NOMO-1 treated with dmso at 0.1 percent for 144 hours (cell line): ENCODE data around the gene GSTA5.
"Not testable (repeated sequence)": the region's sequence is repeated elsewhere in the genome, so short reads cannot be mapped to it uniquely, and the experiment has no call there.

Source experiments
- DNase-seq: peaks from one replicate; lab custom pipeline; 2025; ENCODE audit not compliant: unreplicated experiment; lab: John Stamatoyannopoulos, UW

Gene GSTA5

DNA sequence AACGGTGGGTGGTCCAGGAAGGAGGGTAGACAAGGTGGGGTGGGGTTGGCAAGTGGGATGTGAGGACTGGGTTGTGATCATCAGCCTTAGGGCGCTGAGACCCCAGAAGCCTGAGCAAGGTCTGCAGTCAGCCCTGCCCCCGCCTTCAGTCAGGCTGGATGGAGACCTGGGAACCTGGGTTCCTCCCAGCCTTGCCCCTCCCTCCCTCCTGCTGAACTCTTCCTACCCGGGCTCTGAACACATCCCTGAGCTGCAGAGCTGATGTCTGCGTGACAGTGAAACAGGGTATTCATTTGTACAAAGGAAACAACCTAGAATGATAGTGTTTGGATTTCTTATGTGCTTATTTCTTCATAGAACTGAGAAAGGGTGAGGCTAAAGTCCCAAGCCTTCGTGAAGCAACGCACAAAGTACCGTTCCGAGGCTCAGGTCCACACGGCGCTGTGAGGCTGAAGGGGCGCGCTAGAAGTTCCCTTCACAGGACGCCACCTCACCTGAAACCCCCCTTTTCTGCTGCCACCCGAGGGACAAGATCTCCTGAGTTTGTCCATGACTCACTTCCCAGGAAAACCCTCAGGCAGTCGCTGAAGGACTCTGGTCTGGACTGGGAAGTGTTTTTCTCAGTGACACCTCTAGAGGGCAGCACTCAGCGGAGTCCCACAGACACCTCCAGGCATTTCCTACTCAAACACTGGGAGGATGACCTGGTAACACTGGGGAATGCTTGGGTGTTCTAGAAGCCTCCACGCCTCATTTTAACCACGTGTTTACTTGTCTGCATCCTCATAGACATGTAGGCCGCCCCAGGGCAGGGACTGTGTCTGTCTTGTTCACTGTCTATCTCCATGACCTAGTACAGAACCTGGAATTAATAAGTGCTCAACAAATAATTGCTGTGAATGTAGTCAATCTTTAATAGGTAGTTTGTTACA lies 1.2 kb downstream of the GSTA5 start:
- DNase-seq = no peak

GRCh38 chr6:52834481-52834880 lies 6.1 kb downstream of the GSTA5 start:
- no peak for DNase-seq

- not testable (repeated sequence) for DNase-seq
Measured at GRCh38 chr6:52830869-52831268, 9.7 kb downstream of the GSTA5 start.

DNA sequence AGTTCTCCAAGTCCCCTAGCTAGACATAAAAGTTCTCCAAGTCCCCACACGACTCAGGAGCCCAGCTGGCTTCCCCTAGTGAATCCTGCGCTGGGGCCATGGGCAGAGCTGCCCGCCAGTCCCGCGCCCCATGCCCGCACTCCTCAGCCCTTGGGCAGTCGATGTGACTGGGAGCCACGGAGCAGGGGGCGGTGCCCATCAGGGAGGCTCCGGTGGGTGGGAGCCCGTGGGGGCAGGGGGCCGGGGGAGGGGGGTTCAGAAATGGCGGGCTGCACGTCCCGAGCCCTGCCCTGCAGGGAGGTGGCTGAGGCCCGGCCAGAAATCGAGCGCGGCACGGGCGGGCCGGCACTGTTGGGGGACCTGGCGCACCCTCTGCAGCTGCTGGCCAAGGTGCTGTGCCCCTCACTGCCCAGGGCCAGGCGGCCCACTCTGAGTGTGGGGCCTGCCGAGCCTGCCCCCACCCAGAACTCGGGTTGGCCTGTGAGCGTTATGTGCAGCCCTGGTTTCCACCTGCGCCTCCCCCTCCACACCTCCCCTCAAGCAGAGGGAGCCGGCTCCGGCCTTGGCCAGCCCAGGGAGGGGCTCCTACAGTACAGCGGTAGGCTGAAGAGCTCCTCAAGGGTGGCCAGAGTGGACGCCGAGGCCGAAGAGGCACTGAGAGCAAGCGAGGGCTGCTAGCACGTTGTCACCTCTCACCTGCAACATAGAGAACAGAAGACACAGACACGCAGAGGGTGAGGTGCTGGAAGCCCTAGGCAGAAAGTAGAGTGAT lies 11.4 kb downstream of the GSTA5 start:
- DNase-seq = no peak

DNA sequence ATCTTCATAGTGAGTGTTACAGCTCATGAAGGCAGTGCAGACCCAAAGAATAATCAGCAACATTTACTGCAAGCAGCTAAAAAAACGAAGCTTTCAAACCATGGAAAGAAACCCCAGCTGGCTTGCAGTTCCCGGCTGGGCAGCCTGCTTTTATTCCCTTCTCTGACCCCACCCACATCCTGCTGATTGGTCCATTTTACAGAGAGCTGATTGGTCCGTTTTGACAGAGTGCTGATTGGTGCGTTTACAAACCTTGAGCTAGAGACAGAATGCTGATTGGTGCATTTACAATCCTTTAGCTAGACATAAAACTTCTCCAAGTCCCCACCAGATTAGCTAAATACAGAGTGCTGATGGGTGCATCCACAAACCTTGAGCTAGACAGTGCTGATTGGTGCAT lies 12.0 kb downstream of the GSTA5 start:
- not testable (repeated sequence) for DNase-seq

GRCh38 chr6:52827073-52827783 lies 13.4 kb downstream of the GSTA5 start:
- DNase-seq = not testable (repeated sequence)

- DNase-seq = no peak
Measured at GRCh38 chr6:52826513-52826912, 14.1 kb downstream of the GSTA5 start.

DNA sequence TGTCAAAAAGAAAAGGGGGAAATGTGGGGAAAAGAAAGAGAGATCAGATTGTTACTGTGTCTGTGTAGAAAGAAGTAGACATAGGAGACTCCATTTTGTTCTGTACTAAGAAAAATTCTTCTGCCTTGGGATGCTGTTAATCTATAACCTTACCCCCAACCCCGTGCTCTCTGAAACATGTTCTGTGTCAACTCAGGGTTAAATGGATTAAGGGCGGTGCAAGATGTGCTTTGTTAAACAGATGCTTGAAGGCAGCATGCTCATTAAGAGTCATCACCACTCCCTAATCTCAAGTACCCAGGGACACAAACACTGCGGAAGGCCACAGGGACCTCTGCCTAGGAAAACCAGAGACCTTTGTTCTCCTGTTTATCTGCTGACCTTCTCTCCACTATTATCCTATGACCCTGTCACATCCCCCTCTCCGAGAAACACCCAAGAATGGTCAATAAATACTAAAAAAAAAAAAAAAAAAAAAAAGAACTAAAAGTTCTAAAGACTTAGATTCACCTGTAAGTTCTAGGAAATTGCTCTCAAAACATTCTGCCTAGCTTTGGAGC lies 14.6 kb downstream of the GSTA5 start:
- not testable (repeated sequence) for DNase-seq

DNA sequence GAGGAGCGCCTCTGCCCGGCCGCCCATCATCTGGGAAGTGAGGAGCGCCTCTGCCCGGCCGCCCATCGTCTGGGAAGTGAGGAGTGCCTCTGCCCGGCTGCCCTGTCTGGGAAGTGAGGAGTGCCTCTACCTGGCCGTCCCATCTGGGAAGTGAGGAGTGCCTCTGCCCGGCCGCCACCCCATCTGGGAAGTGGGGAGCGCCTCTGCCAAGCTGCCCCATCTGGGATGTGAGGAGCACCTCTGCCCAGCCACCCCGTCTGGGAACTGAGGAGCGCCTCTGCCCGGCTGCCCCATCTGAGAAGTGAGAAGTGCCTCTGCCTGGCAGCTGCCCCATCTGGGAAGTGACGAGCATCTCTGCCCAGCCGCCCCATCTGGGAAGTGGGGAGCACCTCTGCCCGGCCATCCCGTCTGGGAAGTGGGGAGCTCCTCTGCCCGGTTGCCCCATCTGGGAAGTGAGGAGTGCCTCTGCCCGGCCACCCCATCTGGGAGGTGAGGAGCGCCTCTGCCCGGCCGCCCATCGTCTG lies 15.3 kb downstream of the GSTA5 start:
- not testable (repeated sequence) for DNase-seq

DNA sequence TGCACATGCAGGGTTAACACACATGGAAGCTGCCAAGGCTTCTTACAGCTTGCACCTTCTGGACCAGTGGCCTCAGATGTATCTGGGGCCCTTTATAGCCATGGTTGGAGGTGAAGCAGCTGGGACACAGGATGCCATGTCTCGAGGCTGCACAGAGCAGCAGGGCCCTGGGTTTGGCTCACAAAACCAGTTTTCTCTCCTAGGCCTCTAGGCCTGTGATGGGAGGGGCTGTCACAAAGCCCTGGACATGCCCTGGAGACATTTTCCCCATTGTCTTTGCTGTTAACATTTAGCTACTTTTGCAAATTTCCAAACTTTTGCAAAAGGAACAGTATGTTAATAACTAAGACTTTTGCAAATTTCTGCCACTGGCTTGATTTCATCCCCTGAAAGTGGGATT lies 18.8 kb downstream of the GSTA5 start:
- DNase-seq = no peak

DNA sequence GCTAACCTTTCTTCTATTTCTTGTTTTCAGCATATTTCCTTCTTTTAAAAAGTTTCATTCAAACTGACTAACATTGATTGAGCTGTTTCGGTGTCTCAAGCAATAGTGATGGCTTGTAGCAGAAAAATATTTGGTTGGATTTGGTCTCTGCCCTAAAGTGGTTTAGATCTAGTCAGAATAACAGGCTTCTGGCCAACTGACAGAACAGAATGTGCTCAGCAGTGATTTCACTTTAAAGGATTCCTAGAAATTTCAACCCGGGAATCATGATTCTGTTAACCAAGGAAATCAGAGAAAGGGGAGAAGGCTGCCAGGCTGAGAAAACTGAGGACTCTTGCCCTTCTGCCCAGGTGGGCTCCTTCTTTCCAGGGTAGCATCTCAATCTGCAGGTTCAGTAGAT lies 20.4 kb downstream of the GSTA5 start:
- no peak for DNase-seq

GRCh38 chr6:52815167-52816092 lies 25.2 kb downstream of the GSTA5 start:
- no peak for DNase-seq

DNA sequence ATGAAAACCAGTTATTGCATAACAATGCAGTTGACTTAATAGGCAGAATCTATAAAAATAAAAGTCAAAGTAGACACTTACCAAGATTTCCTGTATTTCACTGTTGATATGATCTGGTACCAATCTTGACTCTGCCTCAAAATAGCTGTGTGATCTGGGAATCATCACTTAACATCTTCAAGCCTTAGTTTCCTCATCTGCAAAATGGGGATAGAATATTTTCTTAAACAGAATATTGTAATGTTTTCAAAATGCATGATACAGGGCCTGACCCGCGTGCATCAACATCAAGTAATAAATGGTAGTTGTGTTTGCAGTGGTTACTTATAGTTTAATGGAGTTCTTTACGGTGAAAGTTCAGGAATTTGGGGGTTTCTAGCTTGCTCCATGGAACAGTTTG lies 26.1 kb downstream of the GSTA5 start:
- not testable (repeated sequence) for DNase-seq

DNA sequence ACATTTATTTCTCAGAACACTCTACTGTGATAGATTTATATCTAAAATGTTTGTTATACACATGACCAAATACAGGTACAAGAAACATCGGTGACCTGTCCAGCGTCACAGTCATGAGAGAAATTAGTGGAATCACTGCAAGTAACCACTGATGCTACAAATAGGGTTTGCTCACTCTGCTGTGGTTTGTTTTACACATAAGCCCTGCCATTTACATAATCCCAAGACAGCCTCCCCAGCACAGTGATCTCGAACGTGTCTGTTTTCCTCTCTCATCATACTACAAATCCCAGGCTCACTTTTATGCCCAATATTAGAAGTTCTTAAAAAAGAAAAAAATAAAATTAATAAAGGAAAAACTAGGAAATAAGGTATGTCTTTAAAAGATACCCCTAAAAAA lies 30.8 kb downstream of the GSTA5 start:
- DNase-seq = not testable (repeated sequence)

- no peak for DNase-seq
Measured at GRCh38 chr6:52808660-52809059, 32.0 kb downstream of the GSTA5 start.

DNA sequence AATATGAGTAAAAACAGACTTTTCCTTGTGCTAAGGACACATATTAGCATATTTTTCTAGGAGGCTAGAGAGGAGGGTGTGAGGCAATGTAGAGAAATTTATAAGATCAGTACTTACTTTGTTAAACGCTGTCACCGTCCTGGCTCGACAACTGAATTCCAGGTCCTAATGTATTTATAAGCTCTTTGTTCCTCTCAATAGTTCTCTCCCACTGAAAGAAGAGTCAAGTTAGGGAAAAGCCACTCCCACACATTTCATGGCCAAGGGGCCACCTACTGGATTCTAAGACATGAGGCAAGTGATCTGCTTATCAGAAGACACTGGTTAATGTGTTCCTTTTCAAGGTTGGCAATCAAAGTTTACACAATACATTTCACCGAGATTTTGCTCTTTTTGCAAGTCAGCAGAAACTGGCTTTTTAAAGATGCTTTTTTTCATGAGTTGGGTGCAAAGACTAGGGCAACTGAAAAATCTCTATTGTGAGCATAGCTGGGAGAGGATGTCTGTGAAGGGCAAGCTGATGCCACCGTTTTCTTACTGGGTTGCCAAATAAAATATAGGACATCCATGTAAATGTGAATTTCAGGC lies 36.9 kb downstream of the GSTA5 start, which contains the start of gene GSTA1:
Gene GSTA1, minus strand, starts transcription at position 149 of the 588 bp plus-strand sequence. CDS start 4,549 bp downstream, outside the sequence.
- not testable (repeated sequence) for DNase-seq

DNA sequence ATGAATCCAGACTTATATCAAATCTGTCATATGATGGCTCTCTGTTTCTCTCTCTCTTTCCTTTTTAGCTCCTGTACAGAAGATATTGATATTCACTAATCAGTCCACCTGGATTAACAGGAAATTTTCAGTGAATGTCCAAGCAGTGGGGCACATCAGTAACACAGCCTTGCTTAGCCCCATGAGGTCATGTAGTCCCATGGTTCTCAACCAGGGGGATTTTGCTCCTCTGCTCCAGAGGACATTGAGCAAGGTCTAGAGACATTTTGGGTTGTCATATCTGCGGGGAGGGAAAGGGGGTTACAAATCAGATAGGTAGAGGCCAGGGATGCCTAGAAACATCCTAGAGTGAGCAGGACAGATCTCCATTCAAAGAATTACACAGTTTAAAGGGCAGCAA lies 37.8 kb downstream of the GSTA5 start:
- no peak for DNase-seq

DNA sequence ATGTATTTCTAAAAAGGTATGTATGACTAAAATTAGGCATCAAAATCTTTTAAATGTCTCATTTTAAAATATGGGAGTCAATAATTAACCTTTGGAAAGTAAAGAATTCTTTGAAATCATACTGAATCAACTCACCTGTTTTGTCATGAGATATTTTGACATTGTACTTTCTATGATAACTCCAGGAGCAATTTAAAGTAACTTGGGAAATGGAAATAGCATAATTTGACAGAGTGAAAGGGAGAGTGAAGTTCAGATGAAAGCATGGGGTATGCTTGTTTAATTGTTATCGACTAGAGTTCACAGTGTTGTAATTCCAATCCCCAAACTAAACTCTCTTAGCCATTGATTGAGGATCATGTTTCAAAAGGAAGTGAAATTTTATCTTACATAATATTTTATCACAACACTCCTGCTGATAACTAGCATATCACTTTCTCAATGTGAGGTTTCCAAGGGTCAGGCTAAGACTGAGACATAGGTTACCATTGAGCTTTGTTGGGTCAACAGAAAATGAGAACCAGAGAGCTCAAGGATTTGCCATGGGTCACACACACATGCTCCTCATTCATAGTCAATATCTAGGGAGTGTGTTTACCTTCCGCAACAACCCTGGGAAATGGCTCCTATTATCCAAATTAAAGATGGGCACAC lies 39.3 kb downstream of the GSTA5 start:
- no peak for DNase-seq

GRCh38 chr6:52799272-52799671 lies 41.3 kb downstream of the GSTA5 start:
- DNase-seq = not testable (repeated sequence)
